CD4-positive, CD25-positive, alpha-beta regulatory T cell (primary cell): ENCODE results near the gene RDH16. TPM values are rescaled to one million over a fixed set of nuclear protein-coding genes. Genes with fewer than 3 reads are reported as not detected.
A peak's percentile ranks its signal among the peaks of the same experiment; 100 is the strongest.
"Not testable (repeated sequence)": the region's sequence is repeated elsewhere in the genome, so short reads cannot be mapped to it uniquely, and the experiment has no call there.

Experiments used
- ATAC-seq, 2 donors: fragments of 150-1000 bp; cut with Tn5 transposase; one replicate each; pipeline ENCODE4 v1.10.0; 2021; ENCODE audit warnings: low read depth in 2 of 2, moderate number of reproducible peaks in 2 of 2, moderate library complexity in 1 of 2
- DNase-seq, 3 donors: peaks; one replicate each; pipeline versions ENCODE4 v3.0.0 to v3.0.0-alpha.2; 2012 to 2022; ENCODE audit warnings: mixed read lengths in 1 of 3
- H3K27ac ChIP-seq: one replicate; pipeline ENCODE4 v1.7.0; 2013; ENCODE audit warnings: mild to moderate bottlenecking, low read length; ENCODE audit not compliant: insufficient read depth, poor library complexity, severe bottlenecking
- H3K27me3 ChIP-seq: one replicate; pipeline ENCODE4 v1.7.0; 2013; ENCODE audit warnings: low read length; ENCODE audit not compliant: control insufficient read depth, insufficient read depth
- H3K36me3 ChIP-seq: one replicate; pipeline ENCODE4 v1.7.0; 2013; ENCODE audit warnings: mild to moderate bottlenecking, low read length, moderate library complexity; ENCODE audit not compliant: control insufficient read depth, insufficient read depth
- H3K4me1 ChIP-seq: 2 replicates; pipeline ENCODE4 v1.7.0; 2013; ENCODE audit warnings: mild to moderate bottlenecking, low read length; ENCODE audit not compliant: insufficient read depth, control insufficient read depth, poor library complexity, severe bottlenecking
- H3K4me3 ChIP-seq: one replicate; pipeline ENCODE4 v1.7.0; 2013; ENCODE audit warnings: low read depth, mild to moderate bottlenecking, low read length, moderate library complexity
- H3K9me3 ChIP-seq, 2 experiments: 1 replicate in 1 of 2; 2 replicates in 1 of 2; pipeline ENCODE4 v1.7.0; 2013; ENCODE audit warnings: low read length in 2 of 2, mild to moderate bottlenecking in 1 of 2, moderate library complexity in 1 of 2; ENCODE audit not compliant: control insufficient read depth in 2 of 2
- H3K27ac Mint-ChIP-seq, 3 donors: one replicate each; pipeline ENCODE4 v1.8.0; 2020 to 2022; ENCODE audit warnings: mild to moderate bottlenecking in 3 of 3, mixed read lengths in 3 of 3, moderate library complexity in 2 of 3
- H3K27me3 Mint-ChIP-seq: one replicate; pipeline ENCODE4 v1.8.0; 2022; ENCODE audit warnings: mild to moderate bottlenecking, mixed read lengths
- H3K36me3 Mint-ChIP-seq: one replicate; pipeline ENCODE4 v1.8.0; 2020; ENCODE audit warnings: mixed read lengths
- H3K4me1 Mint-ChIP-seq, 4 donors: one replicate each; pipeline ENCODE4 v1.8.0; 2020 to 2022; ENCODE audit warnings: mixed read lengths in 4 of 4, mild to moderate bottlenecking in 1 of 4
- H3K4me3 Mint-ChIP-seq, 4 donors: one replicate each; pipeline ENCODE4 v1.8.0; 2020 to 2022; ENCODE audit warnings: mild to moderate bottlenecking in 4 of 4, mixed read lengths in 4 of 4, moderate library complexity in 3 of 4
- H3K9me3 Mint-ChIP-seq, 7 donors: one replicate each; pipeline ENCODE4 v1.8.0; 2020 to 2022; ENCODE audit warnings: mixed read lengths in 7 of 7, mild to moderate bottlenecking in 3 of 7, moderate library complexity in 2 of 7
- polyA plus RNA-seq, 4 donors: library from polyadenylated mRNA; unstranded; fragments of 300-500 nt; fragmentation: Illumina TruSeq; gene quantifications; one replicate each; pipeline ENCODE4 v1.2.3, GENCODE V29; 2021
- total RNA-seq: library from RNA; stranded (reverse); gene quantifications from one replicate; pipeline ENCODE4 v1.2.3, GENCODE V29; 2022

The RDH16 gene
- total and polyA plus RNA-seq, 5 donors from 2014 or later = 0.10 to 0.79 (median 0.56) TPM; not detected in 1

DNA sequence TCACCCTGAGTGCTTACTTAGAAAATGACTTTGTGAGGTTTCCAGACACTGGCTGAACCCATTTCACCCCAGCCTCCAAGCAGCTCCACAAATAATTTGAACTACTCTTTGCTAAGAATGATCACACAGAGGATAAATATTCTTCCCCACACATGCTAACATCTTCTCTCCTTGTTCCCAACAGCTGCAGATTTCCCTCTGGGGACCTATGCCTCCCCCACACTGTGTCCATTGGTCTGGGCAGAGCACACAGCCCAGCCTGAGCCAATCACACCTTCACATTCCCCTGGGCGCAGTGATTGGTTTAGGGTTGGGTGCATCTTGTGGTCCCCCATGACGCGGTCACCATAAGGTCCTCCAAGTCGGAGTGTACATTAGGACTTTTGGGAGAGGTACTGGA lies 30.1 kb downstream of the RDH16 start:
- H3K4me3 ChIP-seq = no peak overlapping the region
- H3K9me3 ChIP-seq = no peaks in the 10 kb centered on the region
- peaks cover 2% of the 10 kb centered on the region for H3K27me3 ChIP-seq
- Mint-ChIP-seq H3K4me3 (no peak overlapping the region), H3K9me3 (peaks cover 0 to 2% (median 0%) of the 10 kb centered on the region in 7 donors), H3K27me3 (no peaks in the 10 kb centered on the region), H3K27ac (no peak overlapping the region), H3K36me3 (no peaks in the 10 kb centered on the region), H3K4me1 (peaks cover 0 to 13% (median 5%) of the 10 kb centered on the region in 4 donors)
- DNase-seq (no peak), ATAC-seq (no peak)
- H3K27ac ChIP-seq = no peak overlapping the region
- no peaks in the 10 kb centered on the region for H3K4me1 ChIP-seq
- no peaks in the 10 kb centered on the region for H3K36me3 ChIP-seq

DNA sequence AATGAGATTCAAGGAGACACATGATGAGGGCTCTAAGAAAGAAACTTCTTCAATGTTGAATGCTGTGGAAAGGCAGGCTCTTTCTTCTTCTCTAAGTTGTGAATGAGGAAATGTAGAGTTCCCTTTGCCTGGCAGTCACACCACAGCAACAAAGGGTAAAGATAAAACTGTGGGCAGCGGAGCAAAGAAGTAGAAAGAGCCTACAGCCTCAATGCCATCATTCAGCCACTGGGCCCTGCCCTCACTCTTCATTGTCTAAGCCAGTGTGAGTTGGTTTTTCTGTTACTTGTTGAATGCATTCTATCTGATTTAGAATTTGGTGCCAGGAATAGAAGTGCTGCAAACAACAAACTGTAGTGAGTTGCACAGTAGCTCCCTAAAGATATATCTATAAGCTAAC lies 35.4 kb downstream of the RDH16 start:
- Mint-ChIP-seq H3K27me3 (peaks cover 10% of the 10 kb centered on the region), H3K4me1 (no peaks in the 10 kb centered on the region), H3K36me3 (no peaks in the 10 kb centered on the region)

GRCh38 chr12:56921346-56921745 lies 36.1 kb downstream of the RDH16 start:
- Histone ChIP-seq H3K27ac (no peak overlapping the region), H3K4me1 (no peaks in the 10 kb centered on the region), H3K36me3 (no peaks in the 10 kb centered on the region), H3K9me3 (peaks cover 0 to 2% of the 10 kb centered on the region in 2 experiments), H3K4me3 (no peak overlapping the region), H3K27me3 (peaks cover 5% of the 10 kb centered on the region)
- H3K27ac Mint-ChIP-seq = peak overlapping the region in 1 of 3 donors; percentile 74
- H3K36me3 Mint-ChIP-seq = no peaks in the 10 kb centered on the region
- DNase-seq (no peak), ATAC-seq (no peak)
- no peaks in the 10 kb centered on the region for H3K4me1 Mint-ChIP-seq
- peaks cover 15% of the 10 kb centered on the region for H3K27me3 Mint-ChIP-seq
- peaks cover 0 to 17% (median 4%) of the 10 kb centered on the region in 7 donors for H3K9me3 Mint-ChIP-seq
- H3K4me3 Mint-ChIP-seq = no peak overlapping the region

More for the DNA sequence above, 35.4 kb downstream of the RDH16 start:
- H3K9me3 ChIP-seq = peaks cover 0 to 2% of the 10 kb centered on the region in 2 experiments
- H3K4me3 Mint-ChIP-seq = no peak overlapping the region
- no peaks in the 10 kb centered on the region for H3K36me3 ChIP-seq
- H3K4me1 ChIP-seq = no peaks in the 10 kb centered on the region
- no peak for ATAC-seq
- no peak for DNase-seq
- no peak overlapping the region for H3K4me3 ChIP-seq
- peaks cover 0 to 17% (median 4%) of the 10 kb centered on the region in 7 donors for H3K9me3 Mint-ChIP-seq
- no peak overlapping the region for H3K27ac Mint-ChIP-seq
- no peak overlapping the region for H3K27ac ChIP-seq
- H3K27me3 ChIP-seq = peaks cover 5% of the 10 kb centered on the region

DNA sequence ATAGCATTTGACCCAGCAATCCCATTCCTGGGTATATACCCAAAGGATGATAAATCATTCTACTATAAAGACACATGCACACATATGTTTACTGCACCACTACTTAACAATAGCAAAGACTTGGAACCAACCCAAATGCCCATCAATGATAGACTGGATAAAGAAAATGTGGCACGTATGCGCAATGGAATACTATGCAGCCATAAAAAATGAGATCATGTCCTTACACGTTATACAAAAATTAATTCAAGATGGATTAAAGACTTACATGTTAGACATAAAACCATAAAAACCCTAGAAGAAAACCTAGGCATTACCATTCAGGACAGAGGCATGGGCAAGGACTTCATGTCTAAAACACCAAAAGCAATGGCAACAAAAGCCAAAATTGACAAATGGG lies 39.3 kb downstream of the RDH16 start:
- not testable (repeated sequence) for H3K27me3 ChIP-seq, H3K4me3 ChIP-seq, H3K4me1 Mint-ChIP-seq, H3K36me3 Mint-ChIP-seq, H3K4me1 ChIP-seq, H3K4me3 Mint-ChIP-seq, H3K36me3 ChIP-seq, ATAC-seq, H3K9me3 ChIP-seq, DNase-seq, H3K27ac ChIP-seq
- Mint-ChIP-seq H3K27ac (peak overlapping the region in 1 of 3 donors; percentile 38), H3K9me3 (peaks cover 0 to 17% (median 4%) of the 10 kb centered on the region in 7 donors), H3K27me3 (peaks cover 19% of the 10 kb centered on the region)

GRCh38 chr12:56916996-56917333 lies 40.4 kb downstream of the RDH16 start:
- H3K4me3 ChIP-seq = no peak overlapping the region
- no peak overlapping the region for H3K4me3 Mint-ChIP-seq
- H3K27ac ChIP-seq = no peak overlapping the region
- H3K36me3 Mint-ChIP-seq = peaks cover under 1% of the 10 kb centered on the region
- DNase-seq (no peak), ATAC-seq (no peak)
- H3K4me1 Mint-ChIP-seq = no peaks in the 10 kb centered on the region
- no peaks in the 10 kb centered on the region for H3K36me3 ChIP-seq
- H3K27me3 Mint-ChIP-seq = peaks cover 23% of the 10 kb centered on the region
- H3K27ac Mint-ChIP-seq = no peak overlapping the region
- H3K9me3 Mint-ChIP-seq = peaks cover 0 to 17% (median 4%) of the 10 kb centered on the region in 7 donors
- peaks cover 0 to 2% of the 10 kb centered on the region in 2 experiments for H3K9me3 ChIP-seq
- H3K4me1 ChIP-seq = no peaks in the 10 kb centered on the region
- H3K27me3 ChIP-seq = peaks cover 3% of the 10 kb centered on the region

GRCh38 chr12:56916296-56916995 lies 41.0 kb downstream of the RDH16 start:
- Mint-ChIP-seq H3K27ac (no peak overlapping the region), H3K9me3 (peaks cover 0 to 15% (median 5%) of the 10 kb centered on the region in 7 donors), H3K27me3 (peaks cover 22% of the 10 kb centered on the region), H3K4me3 (no peak overlapping the region), H3K36me3 (peaks cover 3% of the 10 kb centered on the region), H3K4me1 (no peaks in the 10 kb centered on the region)
- Histone ChIP-seq H3K4me1 (no peaks in the 10 kb centered on the region), H3K36me3 (no peaks in the 10 kb centered on the region), H3K9me3 (peaks cover 0 to under 1% of the 10 kb centered on the region in 2 experiments), H3K27ac (no peak overlapping the region), H3K27me3 (peaks cover 3% of the 10 kb centered on the region), H3K4me3 (no peak overlapping the region)
- ATAC-seq = no peak
- no peak for DNase-seq

DNA sequence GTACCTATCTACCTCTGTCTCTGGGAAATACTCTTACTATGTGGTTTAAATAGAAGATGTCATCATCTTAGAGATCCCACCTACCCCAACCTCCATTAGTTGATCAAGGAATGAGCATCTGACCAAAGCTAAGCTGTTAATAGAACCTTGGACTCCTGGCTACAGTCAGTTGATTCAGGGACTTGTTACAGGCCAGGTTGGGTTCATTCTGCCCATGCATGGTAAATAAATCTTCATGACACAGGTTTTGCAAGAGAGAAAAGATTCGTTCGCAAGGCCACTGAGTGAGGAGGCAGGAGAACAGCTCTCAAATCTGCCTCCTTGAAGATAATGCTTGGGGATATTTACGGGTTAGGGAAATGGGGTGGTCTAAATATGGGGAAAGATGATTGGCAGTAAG lies 42.7 kb downstream of the RDH16 start:
- Histone ChIP-seq H3K4me3 (no peak overlapping the region), H3K9me3 (peaks cover 3 to 9% of the 10 kb centered on the region in 2 experiments), H3K27me3 (peaks cover 2% of the 10 kb centered on the region), H3K36me3 (no peaks in the 10 kb centered on the region), H3K27ac (no peak overlapping the region), H3K4me1 (no peaks in the 10 kb centered on the region)
- ATAC-seq (no peak), DNase-seq (no peak)
- Mint-ChIP-seq H3K27ac (no peak overlapping the region), H3K4me3 (no peak overlapping the region), H3K36me3 (peaks cover 3% of the 10 kb centered on the region), H3K4me1 (no peaks in the 10 kb centered on the region), H3K27me3 (peaks cover 12% of the 10 kb centered on the region), H3K9me3 (peaks cover 0 to 15% (median 5%) of the 10 kb centered on the region in 7 donors)

GRCh38 chr12:56914256-56914655 lies 43.2 kb downstream of the RDH16 start:
- Mint-ChIP-seq H3K27ac (no peak overlapping the region), H3K27me3 (peaks cover 12% of the 10 kb centered on the region), H3K9me3 (peaks cover 0 to 19% (median 5%) of the 10 kb centered on the region in 7 donors), H3K4me3 (no peak overlapping the region), H3K36me3 (peaks cover 3% of the 10 kb centered on the region), H3K4me1 (no peaks in the 10 kb centered on the region)
- H3K27me3 ChIP-seq = peaks cover 2% of the 10 kb centered on the region
- H3K27ac ChIP-seq = no peak overlapping the region
- no peak for ATAC-seq
- H3K9me3 ChIP-seq = peaks cover 8 to 14% of the 10 kb centered on the region in 2 experiments
- H3K36me3 ChIP-seq = no peaks in the 10 kb centered on the region
- H3K4me1 ChIP-seq = no peaks in the 10 kb centered on the region
- no peak overlapping the region for H3K4me3 ChIP-seq
- DNase-seq = no peak
